GM21619 (cell line): ENCODE measurements around the gene PYGO1.
"Not testable (repeated sequence)": the region's sequence is repeated elsewhere in the genome, so short reads cannot be mapped to it uniquely, and the experiment has no call there.

Source experiments
- ATAC-seq: cut with Tn5 transposase; IDR thresholded peaks from one replicate; pipeline ENCODE4 v1.9.1; 2021; ENCODE audit not compliant: unreplicated experiment

PYGO1 gene

DNA sequence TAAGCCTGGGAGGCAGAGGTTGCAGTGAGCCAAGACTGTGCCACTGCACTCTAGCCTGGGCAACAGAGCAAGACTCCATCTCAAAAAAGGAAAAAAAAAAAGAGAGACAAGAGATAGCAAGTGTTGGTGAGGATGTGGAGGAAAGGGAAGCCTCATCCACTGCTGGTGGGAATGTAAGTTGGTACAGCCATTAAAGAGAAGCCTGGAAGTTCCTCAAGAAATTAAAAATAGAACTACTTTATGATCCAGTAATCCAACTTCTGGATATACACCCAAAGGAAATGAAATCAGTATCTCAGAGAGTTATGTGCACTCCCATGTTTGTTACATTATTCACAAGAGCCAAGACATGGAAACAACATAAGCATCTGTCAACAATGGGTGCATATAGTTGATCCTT is 14.9 kb downstream of the PYGO1 start:
- ATAC-seq: no peak

GRCh38 chr15:55564347-55565145 is 23.6 kb downstream of the PYGO1 start:
- no peak for ATAC-seq

DNA sequence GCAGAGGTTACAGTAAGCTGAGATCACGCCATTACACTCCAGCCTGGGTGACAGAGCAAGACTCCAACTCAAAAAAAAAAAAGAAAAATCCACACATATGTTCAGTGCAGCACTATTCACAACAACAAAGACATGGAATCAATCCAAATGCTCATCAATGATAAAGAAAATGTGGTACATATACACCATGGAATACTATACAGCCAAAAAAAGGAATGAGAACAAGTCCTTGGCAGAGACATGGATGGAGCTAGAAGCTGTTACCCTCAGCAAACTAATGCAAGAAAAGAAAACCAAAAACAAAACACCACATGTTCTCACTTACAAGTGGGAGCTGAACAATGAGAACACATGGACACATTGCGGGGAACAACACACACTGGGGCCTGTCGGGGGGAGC is 25.5 kb downstream of the PYGO1 start:
- no peak for ATAC-seq

DNA sequence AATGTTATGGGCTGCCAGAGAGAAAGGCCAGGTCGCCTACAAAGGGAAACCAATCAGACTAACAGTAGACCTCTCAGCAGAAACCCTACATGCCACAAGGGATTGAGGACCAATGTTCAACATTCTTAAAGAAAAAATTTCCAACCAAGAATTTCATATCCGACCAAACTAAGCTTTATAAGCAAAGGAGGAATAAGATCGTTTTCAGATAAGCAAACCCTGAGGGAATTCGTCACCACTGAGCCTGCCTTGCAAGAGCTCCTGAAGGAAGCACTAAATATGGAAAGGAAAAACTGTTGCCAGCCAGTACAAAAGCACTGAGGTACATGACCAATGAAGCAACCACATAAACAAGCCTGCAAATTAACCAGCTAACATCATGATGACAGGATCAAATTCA is 33.1 kb downstream of the PYGO1 start:
- no peak for ATAC-seq

DNA sequence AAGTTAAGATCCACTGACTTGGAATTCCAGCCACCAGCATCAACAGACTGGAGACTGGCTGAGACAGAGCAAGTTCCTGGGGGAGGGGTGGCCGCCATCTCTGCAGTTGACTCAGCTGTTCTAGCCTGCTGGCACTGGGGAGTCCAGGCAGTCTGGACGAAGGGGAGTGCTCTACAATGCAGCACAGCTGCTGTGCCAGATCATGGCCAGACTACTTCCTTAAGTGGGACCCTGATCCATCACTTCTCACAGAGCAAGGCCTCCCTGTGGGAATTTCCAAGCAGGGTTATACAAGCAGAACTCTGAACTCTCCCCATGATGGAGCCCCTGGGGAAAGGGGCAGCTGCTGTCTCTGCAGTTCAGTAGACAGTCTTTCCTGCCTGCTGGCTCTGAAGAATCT is 35.2 kb downstream of the PYGO1 start:
- no peak for ATAC-seq

DNA sequence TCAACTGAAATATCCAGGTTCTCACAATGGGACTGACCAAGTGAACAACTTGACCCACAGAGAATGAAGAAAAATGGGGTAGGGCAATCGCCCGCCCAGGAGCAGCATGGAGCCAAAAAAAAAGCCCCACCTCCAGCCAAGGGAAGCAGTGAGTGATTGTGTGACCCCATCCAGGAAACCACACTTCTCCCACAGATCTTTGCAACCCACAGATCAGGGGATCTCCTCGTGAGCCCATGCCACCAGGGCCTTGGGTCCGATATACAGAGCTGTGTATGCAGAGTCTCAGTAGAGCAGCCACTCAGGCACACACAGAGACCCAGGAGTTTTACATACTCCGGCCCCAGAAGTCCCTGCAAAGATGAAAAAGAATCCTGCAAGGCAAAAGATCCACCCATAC is 35.7 kb downstream of the PYGO1 start:
- no peak for ATAC-seq

GRCh38 chr15:55549305-55549704 is 38.8 kb downstream of the PYGO1 start:
- no peak for ATAC-seq

DNA sequence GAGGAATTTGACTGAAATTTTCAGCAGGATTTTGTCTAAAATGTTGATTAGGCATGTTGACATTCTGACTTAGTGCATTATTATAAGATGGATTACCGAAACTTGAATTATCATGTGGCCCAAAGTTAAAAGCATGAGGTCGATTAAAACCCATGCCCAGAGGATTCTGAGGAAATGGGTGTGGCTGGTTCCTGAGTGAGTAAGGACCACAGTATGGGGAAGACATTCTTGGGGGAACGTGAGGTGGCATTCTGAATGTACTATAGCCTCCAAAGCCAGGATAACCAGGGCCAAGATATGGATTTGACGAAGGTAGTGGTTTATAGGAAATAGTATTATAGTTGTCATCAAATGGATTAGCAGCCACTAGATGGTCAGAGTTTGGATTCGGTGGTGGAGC is 41.4 kb downstream of the PYGO1 start:
- ATAC-seq: no peak

- ATAC-seq: no peak
Observed at GRCh38 chr15:55535436-55535835, 52.7 kb downstream of the PYGO1 start.

DNA sequence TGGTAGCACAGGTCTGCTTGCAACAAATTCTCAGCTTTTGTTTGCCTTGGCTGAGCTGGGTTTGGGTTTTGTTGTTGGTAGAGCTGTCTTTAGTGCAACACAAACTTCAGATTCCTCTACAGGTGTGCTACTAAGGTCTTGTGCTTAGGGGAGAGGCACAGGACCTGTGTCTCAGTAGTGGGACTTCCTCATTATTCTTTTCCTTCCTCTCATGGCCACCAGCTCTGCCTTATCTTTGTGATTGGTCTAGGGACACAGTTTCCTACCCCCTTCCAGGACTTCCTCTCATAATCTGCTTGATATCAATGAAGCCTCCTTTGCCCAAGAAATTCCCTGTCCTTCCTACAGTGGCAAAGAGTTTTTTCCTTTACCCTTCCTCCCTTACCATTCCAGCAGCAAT is 55.2 kb downstream of the PYGO1 start:
- ATAC-seq: no peak

DNA sequence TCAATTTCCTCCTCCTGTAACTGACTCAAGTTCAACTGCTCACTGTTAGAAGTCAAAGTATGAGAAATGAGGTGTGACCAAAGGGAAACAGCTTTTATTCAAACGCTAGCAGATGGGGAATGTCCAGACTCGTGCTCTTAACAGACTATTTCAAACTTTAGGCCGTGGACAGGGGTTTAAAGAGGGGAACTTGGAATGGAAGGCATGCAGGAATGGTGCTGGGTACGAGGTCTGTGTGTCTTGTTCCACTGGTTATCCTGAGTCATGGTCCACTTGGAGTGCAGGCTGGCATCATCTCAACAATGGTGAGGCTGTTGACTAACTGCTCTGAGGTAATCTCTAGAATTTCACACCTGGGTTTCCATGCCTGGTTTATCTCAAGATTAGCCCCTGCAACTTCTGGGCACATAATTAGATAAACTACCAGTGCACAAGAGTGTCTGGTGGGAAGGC is 57.3 kb downstream of the PYGO1 start:
- no peak for ATAC-seq

GRCh38 chr15:55528812-55529211 is 59.3 kb downstream of the PYGO1 start:
- no peak for ATAC-seq

DNA sequence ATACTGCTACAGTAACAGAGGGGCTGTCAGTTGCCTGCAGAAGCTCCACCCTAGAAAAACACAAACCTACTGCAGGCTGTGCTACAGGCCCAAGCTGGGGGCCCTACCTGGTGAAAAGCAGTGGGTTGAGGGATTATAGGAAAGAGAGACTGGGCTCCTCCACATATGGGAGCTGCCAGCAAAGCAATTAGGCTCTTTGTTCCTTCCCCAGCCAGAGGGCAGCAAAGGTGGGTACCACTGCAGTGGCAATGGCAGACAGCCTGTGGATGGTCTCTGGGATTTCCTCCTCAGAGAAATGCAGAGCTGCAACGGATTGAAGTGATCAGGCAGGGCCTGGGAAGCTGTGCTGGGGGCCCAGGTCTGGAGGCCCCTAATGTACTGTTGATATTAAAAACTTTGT is 61.0 kb downstream of the PYGO1 start:
- ATAC-seq: no peak

- ATAC-seq: no peak
Observed at GRCh38 chr15:55526559-55527036, 61.5 kb downstream of the PYGO1 start.

GRCh38 chr15:55522742-55523450 is 65.2 kb downstream of the PYGO1 start:
- no peak for ATAC-seq

DNA sequence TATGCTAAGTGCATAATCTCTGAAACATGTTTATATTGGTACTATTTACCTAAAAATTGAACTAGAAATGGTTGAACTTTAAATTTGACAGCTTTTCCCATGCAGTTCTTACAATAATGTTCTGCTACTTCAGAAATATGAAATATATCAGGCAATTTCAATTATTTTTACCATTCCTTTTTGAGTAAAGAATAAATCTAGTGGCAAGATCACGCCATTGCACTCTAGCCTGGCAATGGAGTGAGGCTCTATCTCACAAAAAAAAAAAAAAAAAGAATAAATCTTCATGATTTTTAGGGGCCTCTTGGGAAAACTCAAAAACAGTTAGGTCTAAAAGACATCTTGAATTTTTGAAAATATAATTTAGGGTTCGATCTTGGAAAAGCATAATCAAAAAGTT is 69.5 kb downstream of the PYGO1 start:
- no peak for ATAC-seq

GRCh38 chr15:55518009-55518408 is 70.1 kb downstream of the PYGO1 start:
- no peak for ATAC-seq

GRCh38 chr15:55515991-55516776 is 72.0 kb downstream of the PYGO1 start:
- ATAC-seq: no peak

- ATAC-seq: no peak
Observed at GRCh38 chr15:55515491-55515890, 72.7 kb downstream of the PYGO1 start.

GRCh38 chr15:55514414-55514850 is 73.7 kb downstream of the PYGO1 start:
- no peak for ATAC-seq

GRCh38 chr15:55513621-55514413 is 74.3 kb downstream of the PYGO1 start:
- ATAC-seq: not testable (repeated sequence)
